ENCODE data around the gene HCFC1R1.

DNA sequence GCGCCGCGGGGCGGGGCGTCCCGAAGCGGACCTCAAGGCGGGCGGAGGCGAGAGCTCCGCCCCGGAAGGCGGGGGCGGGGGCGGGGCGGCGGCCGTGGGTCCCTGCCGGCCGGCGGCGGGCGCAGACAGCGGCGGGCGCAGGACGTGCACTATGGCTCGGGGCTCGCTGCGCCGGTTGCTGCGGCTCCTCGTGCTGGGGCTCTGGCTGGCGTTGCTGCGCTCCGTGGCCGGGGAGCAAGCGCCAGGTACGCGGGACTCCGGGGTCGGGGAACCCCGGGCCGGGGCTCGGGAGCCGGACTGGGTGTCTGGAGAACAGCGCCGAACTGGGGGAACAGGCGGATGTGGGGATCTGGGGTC, 3.5 kb downstream of the HCFC1R1 start, which contains the start of gene TNFRSF12A:
- peak in 3 of 6 experiments; percentile 16 to 22 (median 18) for TF ChIP-seq CTCF (IDR thresholded peaks at IDR 0.05)
- TF ChIP-seq POLR2A (IDR thresholded peaks at IDR 0.05) = peak in 3 of 4 donors; percentile 36 to 91 (median 81)
